Parathyroid adenoma (tissue), 2 donors: ENCODE data around the gene OR9A2.

Experiments
- H2AFZ ChIP-seq: fragments of 300-600 bp; sonication (generic); one replicate; pipeline ENCODE4 v1.7.0; 2017; ENCODE audit warnings: antibody characterized with exemption, mild to moderate bottlenecking
- H3K27ac ChIP-seq: fragments of 300-600 bp; sonication (generic); one replicate; pipeline ENCODE4 v1.7.0; 2017
- H3K27me3 ChIP-seq: fragments of 300-600 bp; sonication (generic); one replicate; pipeline ENCODE4 v1.7.0; 2017; ENCODE audit warnings: low read length; ENCODE audit not compliant: control insufficient read depth, insufficient read depth
- H3K36me3 ChIP-seq: fragments of 300-600 bp; sonication (generic); one replicate; pipeline ENCODE4 v1.7.0; 2017; ENCODE audit warnings: low read length; ENCODE audit not compliant: control insufficient read depth, insufficient read depth
- H3K4me1 ChIP-seq: fragments of 300-600 bp; sonication (generic); one replicate; pipeline ENCODE4 v1.7.0; 2017; ENCODE audit warnings: control low read depth
- H3K4me2 ChIP-seq: fragments of 300-600 bp; sonication (generic); one replicate; pipeline ENCODE4 v1.7.0; 2017; ENCODE audit warnings: low read length
- H3K4me3 ChIP-seq: fragments of 300-600 bp; sonication (generic); one replicate; pipeline ENCODE4 v1.7.0; 2017; ENCODE audit warnings: low read depth, low read length
- H3K79me2 ChIP-seq: fragments of 300-600 bp; sonication (generic); one replicate; pipeline ENCODE4 v1.7.0; 2017; ENCODE audit warnings: control low read depth
- H3K9ac ChIP-seq: fragments of 300-600 bp; sonication (generic); one replicate; pipeline ENCODE4 v1.7.0; 2017; ENCODE audit warnings: mild to moderate bottlenecking
- H3K9me3 ChIP-seq: fragments of 300-600 bp; sonication (generic); one replicate; pipeline ENCODE4 v1.7.0; 2017; ENCODE audit warnings: low read length; ENCODE audit not compliant: control insufficient read depth
- TF ChIP-seq, protein P1 (sequence below): fragments of 300-600 bp; sonication (generic); IDR thresholded peaks from one replicate; pipeline ENCODE4 v1.7.0; 2017; ENCODE audit warnings: antibody characterized with exemption, mild to moderate bottlenecking
- donor health status: primary hyperparathyroidism.

Gene OR9A2

DNA sequence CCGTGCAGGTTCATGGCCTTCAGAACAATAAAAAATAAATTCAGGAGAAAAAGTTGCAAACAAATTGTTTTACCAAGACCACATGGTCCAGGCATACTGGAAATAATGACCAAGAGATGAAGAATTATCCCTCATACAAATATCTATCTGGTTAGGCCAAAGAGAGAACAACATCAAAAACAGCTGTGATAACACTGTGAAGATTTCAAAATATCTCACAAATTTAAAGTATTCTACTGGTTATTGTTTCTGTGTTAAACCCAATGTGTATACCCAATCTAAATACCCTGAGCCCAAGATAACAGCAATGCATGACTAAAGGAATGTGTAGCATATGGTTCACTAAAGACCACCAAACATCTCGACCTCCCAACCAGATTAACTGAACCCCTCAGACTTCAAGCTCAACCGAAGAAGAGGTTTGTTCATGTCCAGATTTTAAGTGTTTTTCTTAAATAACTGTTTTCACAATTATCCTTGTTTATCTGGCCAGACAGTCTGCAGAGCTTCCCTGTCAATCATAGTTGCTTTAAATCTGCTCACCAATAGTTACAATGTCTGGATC lies 10.9 kb downstream of the OR9A2 start:
- TF ChIP-seq, protein P1, sequence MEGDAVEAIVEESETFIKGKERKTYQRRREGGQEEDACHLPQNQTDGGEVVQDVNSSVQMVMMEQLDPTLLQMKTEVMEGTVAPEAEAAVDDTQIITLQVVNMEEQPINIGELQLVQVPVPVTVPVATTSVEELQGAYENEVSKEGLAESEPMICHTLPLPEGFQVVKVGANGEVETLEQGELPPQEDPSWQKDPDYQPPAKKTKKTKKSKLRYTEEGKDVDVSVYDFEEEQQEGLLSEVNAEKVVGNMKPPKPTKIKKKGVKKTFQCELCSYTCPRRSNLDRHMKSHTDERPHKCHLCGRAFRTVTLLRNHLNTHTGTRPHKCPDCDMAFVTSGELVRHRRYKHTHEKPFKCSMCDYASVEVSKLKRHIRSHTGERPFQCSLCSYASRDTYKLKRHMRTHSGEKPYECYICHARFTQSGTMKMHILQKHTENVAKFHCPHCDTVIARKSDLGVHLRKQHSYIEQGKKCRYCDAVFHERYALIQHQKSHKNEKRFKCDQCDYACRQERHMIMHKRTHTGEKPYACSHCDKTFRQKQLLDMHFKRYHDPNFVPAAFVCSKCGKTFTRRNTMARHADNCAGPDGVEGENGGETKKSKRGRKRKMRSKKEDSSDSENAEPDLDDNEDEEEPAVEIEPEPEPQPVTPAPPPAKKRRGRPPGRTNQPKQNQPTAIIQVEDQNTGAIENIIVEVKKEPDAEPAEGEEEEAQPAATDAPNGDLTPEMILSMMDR, result no peak
- Histone ChIP-seq H3K4me1 (no peaks in the 10 kb centered on the region), H2AFZ (no peak overlapping the region), H3K9ac (no peak overlapping the region), H3K27ac (no peak overlapping the region), H3K4me2 (no peak overlapping the region), H3K79me2 (no peaks in the 10 kb centered on the region), H3K4me3 (no peak overlapping the region), H3K9me3 (no peaks in the 10 kb centered on the region), H3K27me3 (no peaks in the 10 kb centered on the region), H3K36me3 (no peaks in the 10 kb centered on the region)

DNA sequence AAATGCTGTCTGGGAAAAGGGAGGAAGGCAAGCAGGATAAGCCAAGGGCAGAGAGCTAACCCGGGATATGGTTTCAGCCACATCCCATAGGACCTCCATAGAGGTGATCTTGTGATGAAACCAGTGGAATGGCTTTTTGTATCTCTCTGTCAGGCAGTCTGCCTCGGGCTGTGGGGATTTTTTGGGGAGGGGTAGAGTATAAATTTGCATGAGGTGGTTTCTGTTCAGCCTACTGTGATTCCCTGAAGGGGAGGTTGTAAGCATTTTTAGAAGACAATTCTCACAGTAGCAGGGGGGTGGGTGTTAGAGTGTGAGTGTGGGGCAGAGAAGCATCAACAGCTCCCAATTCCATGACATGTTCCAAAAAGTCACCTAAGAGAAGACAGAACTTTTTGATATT lies 11.8 kb downstream of the OR9A2 start:
- no peaks in the 10 kb centered on the region for H3K27me3 ChIP-seq
- H2AFZ ChIP-seq, result no peak overlapping the region
- no peak overlapping the region for H3K4me2 ChIP-seq
- H3K9me3 ChIP-seq, result no peaks in the 10 kb centered on the region
- H3K79me2 ChIP-seq, result no peaks in the 10 kb centered on the region
- TF ChIP-seq, protein P1, result no peak
- no peak overlapping the region for H3K27ac ChIP-seq
- H3K36me3 ChIP-seq, result no peaks in the 10 kb centered on the region
- no peak overlapping the region for H3K9ac ChIP-seq
- H3K4me1 ChIP-seq, result no peaks in the 10 kb centered on the region
- H3K4me3 ChIP-seq, result no peak overlapping the region

DNA sequence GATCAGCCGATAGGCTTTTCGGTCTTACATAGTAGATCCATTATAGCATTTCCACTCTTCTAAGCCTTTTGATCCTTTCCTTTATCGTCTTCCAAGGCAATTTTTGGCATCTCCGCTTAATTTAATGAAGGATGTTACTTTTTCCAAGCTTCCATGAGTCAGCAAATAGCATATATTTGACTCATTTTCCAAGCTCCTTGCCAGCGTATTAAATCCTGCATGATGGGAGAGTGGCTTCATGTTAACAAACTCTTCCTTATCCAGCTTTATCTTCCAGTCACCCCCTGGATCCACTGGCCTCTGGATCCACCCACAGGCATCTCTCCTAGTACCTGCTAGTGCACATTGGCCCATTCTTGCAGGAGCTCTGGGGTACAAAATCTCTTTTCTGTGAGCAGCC lies 13.0 kb downstream of the OR9A2 start:
- no peak overlapping the region for H3K9ac ChIP-seq

DNA sequence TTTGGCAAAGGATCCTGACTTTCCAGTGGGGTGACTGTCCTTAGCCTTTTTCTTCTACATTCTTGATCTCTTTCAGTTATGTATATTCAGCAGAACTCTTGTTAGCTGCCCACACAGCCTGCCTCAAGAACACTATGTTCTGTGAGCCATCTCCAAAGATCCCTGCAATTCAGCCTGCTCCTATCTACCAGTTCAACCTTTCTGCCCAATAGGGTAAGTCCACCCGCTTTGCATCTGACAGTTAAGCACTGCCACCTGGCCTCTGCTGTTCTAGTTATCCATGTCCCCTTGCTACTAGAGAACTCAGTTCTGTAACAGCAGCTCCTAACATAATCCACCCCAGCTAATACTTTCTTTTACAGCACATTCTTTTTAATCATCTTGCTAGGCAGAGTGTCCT lies 13.5 kb downstream of the OR9A2 start:
- Histone ChIP-seq H2AFZ (no peak overlapping the region), H3K4me2 (no peak overlapping the region), H3K27ac (no peak overlapping the region), H3K79me2 (no peaks in the 10 kb centered on the region), H3K4me3 (no peak overlapping the region), H3K9me3 (no peaks in the 10 kb centered on the region), H3K36me3 (no peaks in the 10 kb centered on the region), H3K4me1 (no peaks in the 10 kb centered on the region), H3K9ac (no peak overlapping the region), H3K27me3 (no peaks in the 10 kb centered on the region)
- TF ChIP-seq, protein P1, result no peak

More for the DNA sequence above, 13.0 kb downstream of the OR9A2 start:
- H3K4me3 ChIP-seq, result no peak overlapping the region
- TF ChIP-seq, protein P1, result no peak
- H3K9me3 ChIP-seq, result no peaks in the 10 kb centered on the region
- no peaks in the 10 kb centered on the region for H3K4me1 ChIP-seq
- no peaks in the 10 kb centered on the region for H3K27me3 ChIP-seq
- no peak overlapping the region for H2AFZ ChIP-seq
- no peaks in the 10 kb centered on the region for H3K79me2 ChIP-seq
- H3K4me2 ChIP-seq, result no peak overlapping the region
- no peaks in the 10 kb centered on the region for H3K36me3 ChIP-seq
- H3K27ac ChIP-seq, result no peak overlapping the region

DNA sequence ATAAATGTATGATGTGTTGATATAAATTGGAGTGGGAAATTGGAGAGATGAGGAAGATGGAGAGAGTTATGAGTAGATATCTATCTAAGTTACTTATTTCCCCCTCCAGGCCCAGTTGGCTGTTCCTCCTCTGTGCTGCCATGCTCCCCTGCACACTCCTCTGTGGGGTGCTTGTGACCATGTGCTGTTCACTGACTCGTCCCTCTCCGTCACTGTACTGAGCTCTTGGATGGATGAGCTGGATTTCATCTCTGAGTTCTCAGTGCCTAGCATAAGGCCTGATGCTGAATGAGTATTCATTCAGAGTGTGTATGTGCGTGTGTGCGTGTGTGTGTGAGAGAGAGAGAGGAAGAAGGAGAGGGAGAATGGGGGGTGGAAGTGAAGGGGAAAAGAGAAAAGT lies 14.5 kb downstream of the OR9A2 start:
- TF ChIP-seq, protein P1, result no peak
- no peak overlapping the region for H3K27ac ChIP-seq
- H3K9ac ChIP-seq, result no peak overlapping the region
- no peaks in the 10 kb centered on the region for H3K27me3 ChIP-seq
- no peak overlapping the region for H3K4me3 ChIP-seq
- H2AFZ ChIP-seq, result no peak overlapping the region
- no peaks in the 10 kb centered on the region for H3K9me3 ChIP-seq
- no peaks in the 10 kb centered on the region for H3K79me2 ChIP-seq
- no peaks in the 10 kb centered on the region for H3K36me3 ChIP-seq
- no peaks in the 10 kb centered on the region for H3K4me1 ChIP-seq
- no peak overlapping the region for H3K4me2 ChIP-seq
